UCSD-AML1 (cell line): ENCODE measurements around the gene FBLL1.
A peak's percentile ranks its signal among the peaks of the same experiment; 100 is the strongest.
"Not testable (repeated sequence)": the region's sequence is repeated elsewhere in the genome, so short reads cannot be mapped to it uniquely, and the experiment has no call there.

Source experiments
- DNase-seq: peaks from one replicate; lab custom pipeline; 2025; ENCODE audit not compliant: unreplicated experiment; lab: John Stamatoyannopoulos, UW

The FBLL1 gene

GRCh38 chr5:168550656-168551055 lies 21.6 kb downstream of the FBLL1 start:
- DNase-seq, result no peak

- no peak for DNase-seq
These were observed 23.0 kb downstream of the FBLL1 start for GRCh38 chr5:168552146-168552545.

DNA sequence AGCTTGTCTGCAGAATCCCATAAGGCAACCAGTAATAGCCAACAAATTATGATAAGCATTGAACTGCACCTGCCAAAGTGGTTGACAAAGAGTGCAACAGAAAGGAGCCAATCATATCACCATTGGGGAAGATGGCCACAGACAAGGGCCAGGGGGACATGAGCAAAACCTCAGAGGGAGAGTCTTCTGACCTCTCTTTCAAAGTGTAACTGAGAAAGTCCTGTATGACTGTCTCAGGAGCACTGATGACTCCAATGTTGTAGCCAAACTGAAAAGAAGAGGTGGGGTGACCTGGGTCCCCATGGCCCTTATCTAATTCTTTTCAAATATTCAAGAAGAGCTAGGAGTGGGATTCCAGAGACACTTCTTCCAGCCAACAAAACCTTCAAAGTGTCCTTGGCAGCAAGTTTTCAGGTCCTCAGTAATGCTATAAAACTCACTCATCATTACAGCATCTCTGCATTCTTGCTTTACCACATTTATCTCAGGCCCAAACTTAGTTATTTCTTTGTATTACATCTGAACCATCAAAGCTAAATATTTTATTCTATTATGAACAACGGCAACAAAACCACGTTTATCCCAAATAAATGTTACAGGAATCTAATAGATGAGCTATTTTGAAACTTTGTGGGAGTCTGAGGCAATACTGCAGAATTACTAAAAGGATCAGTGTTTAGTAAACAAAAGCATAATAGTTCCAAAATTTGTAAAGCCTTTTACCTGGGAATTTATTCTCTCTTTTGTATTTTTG lies 24.4 kb downstream of the FBLL1 start:
- no peak for DNase-seq

- no peak for DNase-seq
These were observed 28.3 kb downstream of the FBLL1 start for GRCh38 chr5:168557389-168557788.

GRCh38 chr5:168562279-168562678 lies 33.2 kb downstream of the FBLL1 start:
- DNase-seq, result no peak

DNA sequence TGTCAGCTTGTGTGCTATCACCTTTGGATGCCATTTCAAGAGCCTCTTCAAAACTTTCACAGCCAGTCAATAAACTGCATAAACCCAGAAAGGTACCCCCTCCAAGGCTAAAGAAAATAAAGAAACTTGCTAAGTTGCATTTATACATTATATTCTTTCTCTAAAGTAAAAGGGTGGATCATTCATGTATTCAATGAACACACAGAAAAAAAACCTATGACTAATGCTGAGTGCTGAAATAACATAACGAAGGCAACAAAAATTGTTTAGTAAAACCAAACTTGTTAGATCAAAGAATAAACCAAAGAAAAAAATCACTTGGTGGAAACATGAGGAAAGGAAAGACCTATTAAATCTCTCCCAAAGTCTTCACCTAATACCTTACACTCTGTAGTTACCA lies 34.9 kb downstream of the FBLL1 start:
- DNase-seq, result no peak

DNA sequence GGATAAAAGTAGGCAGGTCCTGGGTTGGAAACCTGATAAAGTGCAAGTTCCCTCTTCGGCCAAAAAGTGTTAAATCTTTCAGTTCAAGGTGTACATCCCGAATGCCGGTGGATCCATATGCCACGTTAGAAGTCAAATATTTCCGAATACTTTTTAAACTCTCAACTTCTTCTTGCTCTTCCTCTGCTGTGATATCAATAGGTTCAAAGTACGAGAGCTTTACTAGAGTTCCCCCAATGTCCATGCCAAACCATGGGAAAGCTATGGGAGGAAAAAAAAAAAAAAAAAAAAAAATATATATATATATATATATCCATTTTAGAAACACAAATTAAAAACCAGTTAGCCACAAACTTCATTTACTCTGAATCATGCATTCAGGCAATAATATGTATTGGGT lies 39.6 kb downstream of the FBLL1 start:
- no peak for DNase-seq

DNA sequence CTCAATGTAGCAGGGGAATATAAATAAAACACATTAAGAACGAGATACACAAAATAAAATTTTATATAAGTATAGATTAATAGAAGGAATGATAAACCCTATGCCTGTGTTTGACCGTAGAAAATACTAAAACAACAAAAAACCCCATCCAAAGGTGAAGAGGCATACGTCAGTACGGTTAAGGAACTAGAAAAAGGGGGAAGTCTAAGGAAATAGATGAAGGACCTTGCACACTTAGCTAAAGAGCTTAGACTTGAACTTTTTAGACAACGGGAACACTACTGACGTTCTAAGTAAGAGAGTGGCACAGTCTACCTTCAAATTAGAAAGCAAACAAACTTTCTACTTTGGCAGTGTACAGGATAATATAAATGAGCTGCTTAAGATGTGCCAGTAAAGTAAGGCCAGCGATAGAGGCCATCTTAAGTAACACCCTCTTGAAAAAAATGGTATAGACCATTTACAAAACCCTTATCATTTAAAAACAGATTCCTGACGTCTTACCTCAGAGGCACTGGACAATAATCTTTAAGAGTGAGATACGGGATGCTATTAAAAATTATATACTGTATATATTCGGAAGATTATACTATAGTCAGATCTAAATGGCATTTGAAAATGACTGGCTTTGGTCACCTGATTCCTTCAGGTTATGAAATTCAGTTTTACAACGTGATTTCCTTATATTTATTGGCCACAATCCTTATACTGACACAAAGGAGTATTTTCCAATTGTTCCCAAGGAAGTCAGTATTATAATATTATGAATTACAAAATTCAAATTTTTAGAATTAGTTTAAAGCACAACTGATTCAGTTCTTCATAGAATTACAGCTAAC lies 41.6 kb downstream of the FBLL1 start:
- DNase-seq, result no peak

GRCh38 chr5:168573663-168574062 lies 44.6 kb downstream of the FBLL1 start:
- DNase-seq, result not testable (repeated sequence)

DNA sequence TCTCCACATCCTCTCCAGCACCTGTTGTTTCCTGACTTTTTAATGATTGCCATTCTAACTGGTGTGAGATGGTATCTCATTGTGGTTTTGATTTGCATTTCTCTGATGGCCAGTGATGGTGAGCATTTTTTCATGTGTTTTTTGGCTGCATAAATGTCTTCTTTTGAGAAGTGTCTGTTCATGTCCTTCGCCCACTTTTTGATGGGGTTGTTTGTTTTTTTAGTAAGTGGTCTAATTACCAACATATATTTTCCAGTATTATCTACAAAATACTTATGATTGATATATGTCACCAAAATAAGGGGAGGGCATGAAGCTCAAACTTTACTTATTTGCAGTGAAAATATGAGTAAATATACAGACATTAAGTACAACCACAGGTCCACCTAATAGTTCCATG lies 45.1 kb downstream of the FBLL1 start:
- not testable (repeated sequence) for DNase-seq

GRCh38 chr5:168575391-168576372 lies 46.6 kb downstream of the FBLL1 start:
- no peak for DNase-seq

- no peak for DNase-seq
These were observed 48.9 kb downstream of the FBLL1 start for GRCh38 chr5:168578006-168578405.

- DNase-seq, result peak; percentile 90
These were observed 49.7 kb downstream of the FBLL1 start, which contains the start of gene PANK3 for GRCh38 chr5:168578538-168579487. PANK3 (minus strand) TSS chr5:168579368; CDS start chr5:168579283, 85 bp downstream.

GRCh38 chr5:168579488-168580226 lies 50.6 kb downstream of the FBLL1 start:
- DNase-seq, result peak; percentile 98

GRCh38 chr5:168580227-168580508 lies 51.1 kb downstream of the FBLL1 start:
- no peak for DNase-seq
